SIG-M5 treated with dmso at 0.1 percent for 504 hours (cell line): ENCODE measurements around the gene ARHGAP28.

Experiments used
- DNase-seq: peaks from one replicate; lab custom pipeline; 2025; ENCODE audit not compliant: unreplicated experiment; lab: John Stamatoyannopoulos, UW

The ARHGAP28 gene

GRCh38 chr18:6732952-6733351 lies 3.4 kb downstream of the ARHGAP28 start:
- no peak for DNase-seq

GRCh38 chr18:6733758-6734157 lies 4.2 kb downstream of the ARHGAP28 start:
- no peak for DNase-seq

GRCh38 chr18:6734726-6735430 lies 5.4 kb downstream of the ARHGAP28 start:
- DNase-seq, result no peak

GRCh38 chr18:6737833-6738232 lies 8.3 kb downstream of the ARHGAP28 start:
- DNase-seq, result no peak

- DNase-seq, result no peak
Observed at GRCh38 chr18:6738622-6739021, 9.1 kb downstream of the ARHGAP28 start.

- DNase-seq, result no peak
Observed at GRCh38 chr18:6741232-6741663, 11.7 kb downstream of the ARHGAP28 start.

- DNase-seq, result no peak
Observed at GRCh38 chr18:6741786-6742185, 12.3 kb downstream of the ARHGAP28 start.

- no peak for DNase-seq
Observed at GRCh38 chr18:6743999-6744398, 14.5 kb downstream of the ARHGAP28 start.

- no peak for DNase-seq
Observed at GRCh38 chr18:6744816-6745455, 15.4 kb downstream of the ARHGAP28 start.

- no peak for DNase-seq
Observed at GRCh38 chr18:6745504-6746031, 16.1 kb downstream of the ARHGAP28 start.

- DNase-seq, result no peak
Observed at GRCh38 chr18:6746386-6746960, 17.0 kb downstream of the ARHGAP28 start.

GRCh38 chr18:6747646-6748045 lies 18.1 kb downstream of the ARHGAP28 start:
- no peak for DNase-seq

GRCh38 chr18:6748241-6748640 lies 18.7 kb downstream of the ARHGAP28 start:
- no peak for DNase-seq

GRCh38 chr18:6750411-6750810 lies 20.9 kb downstream of the ARHGAP28 start:
- DNase-seq, result no peak

- no peak for DNase-seq
Observed at GRCh38 chr18:6751222-6751621, 21.7 kb downstream of the ARHGAP28 start.

GRCh38 chr18:6752202-6752860 lies 22.8 kb downstream of the ARHGAP28 start:
- no peak for DNase-seq

GRCh38 chr18:6755107-6755506 lies 25.6 kb downstream of the ARHGAP28 start:
- no peak for DNase-seq

- no peak for DNase-seq
Observed at GRCh38 chr18:6757931-6758330, 28.4 kb downstream of the ARHGAP28 start.

GRCh38 chr18:6759579-6759978 lies 30.1 kb downstream of the ARHGAP28 start:
- no peak for DNase-seq

- DNase-seq, result no peak
Observed at GRCh38 chr18:6763524-6763923, 34.0 kb downstream of the ARHGAP28 start.

GRCh38 chr18:6764382-6764781 lies 34.9 kb downstream of the ARHGAP28 start:
- no peak for DNase-seq

GRCh38 chr18:6773777-6774176 lies 44.3 kb downstream of the ARHGAP28 start:
- DNase-seq, result no peak
